SK-N-SH treated with all-trans-retinoic acid at 6 μM for 48 hours (cell line): ENCODE results near the gene P4HTM.

Experiments used
- ATAC-seq: fragments of 200-7000 bp; cut with Tn5 transposase; 3 replicates; pipeline ENCODE4 v1.9.1; 2020; ENCODE audit warnings: mild to moderate bottlenecking, moderate library complexity
- BACH2 ChIP-seq: fragments of 250-450 bp; sonication (Bioruptor Pico); IDR thresholded peaks from 2 replicates; pipeline ENCODE4 v1.9.0; 2021; ENCODE audit warnings: mild to moderate bottlenecking, borderline replicate concordance
- CSDC2 ChIP-seq: fragments of 250-450 bp; sonication (Bioruptor Pico); IDR thresholded peaks from 2 replicates; pipeline ENCODE4 v1.5.0; 2020; ENCODE audit warnings: mild to moderate bottlenecking, moderate library complexity
- ESRRG ChIP-seq: fragments of 250-450 bp; sonication (Bioruptor Pico); IDR thresholded peaks from 2 replicates; pipeline ENCODE4 v1.6.1; 2021; ENCODE audit warnings: mild to moderate bottlenecking
- GLIS3 ChIP-seq: fragments of 250-450 bp; sonication (Bioruptor Pico); IDR thresholded peaks from 2 replicates; pipeline ENCODE4 v1.5.0; 2020; ENCODE audit warnings: mild to moderate bottlenecking, moderate library complexity
- ISL1 ChIP-seq: fragments of 250-450 bp; sonication (Bioruptor Pico); IDR thresholded peaks from 2 replicates; pipeline ENCODE4 v2.1.2; 2022; ENCODE audit warnings: mild to moderate bottlenecking, moderate library complexity
- OSR1 ChIP-seq: fragments of 250-450 bp; sonication (Bioruptor Pico); IDR thresholded peaks from 2 replicates; pipeline ENCODE4 v1.8.0; 2022; ENCODE audit warnings: moderate library complexity, mild to moderate bottlenecking, inconsistent platforms
- PPARA ChIP-seq: fragments of 250-450 bp; sonication (Bioruptor Pico); IDR thresholded peaks from 2 replicates; pipeline ENCODE4 v1.5.0; 2020; ENCODE audit warnings: mild to moderate bottlenecking, borderline replicate concordance
- RARB ChIP-seq: fragments of 250-450 bp; sonication (Bioruptor Pico); IDR thresholded peaks from 2 replicates; pipeline ENCODE4 v1.8.0; 2021; ENCODE audit warnings: mild to moderate bottlenecking, moderate library complexity
- TCF4 ChIP-seq: fragments of 250-450 bp; sonication (Bioruptor Pico); IDR thresholded peaks from 2 replicates; pipeline ENCODE4 v1.8.0; 2021; ENCODE audit warnings: mild to moderate bottlenecking, moderate library complexity, borderline replicate concordance
- TOX ChIP-seq: fragments of 250-450 bp; sonication (Bioruptor Pico); IDR thresholded peaks from 2 replicates; pipeline ENCODE4 v1.8.0; 2021; ENCODE audit warnings: mild to moderate bottlenecking, moderate library complexity, borderline replicate concordance
- ZC3H10 ChIP-seq: fragments of 250-450 bp; sonication (Bioruptor Pico); IDR thresholded peaks from 2 replicates; pipeline ENCODE4 v1.5.1; 2021; ENCODE audit warnings: mild to moderate bottlenecking, moderate library complexity
- ZFP3 ChIP-seq: fragments of 250-450 bp; sonication (Bioruptor Pico); IDR thresholded peaks from 2 replicates; pipeline ENCODE4 v1.5.0; 2020; ENCODE audit warnings: mild to moderate bottlenecking, moderate library complexity
- ZFP30 ChIP-seq: fragments of 450-650 bp; formaldehyde crosslinking; IDR thresholded peaks from 2 replicates; pipeline ENCODE4 v1.5.0; 2022; ENCODE audit warnings: mild to moderate bottlenecking, moderate library complexity
- ZNF70 ChIP-seq: fragments of 450-650 bp; formaldehyde crosslinking; IDR thresholded peaks from 2 replicates; pipeline ENCODE4 v1.5.0; 2020; ENCODE audit warnings: mild to moderate bottlenecking, moderate library complexity
- ZNF8 ChIP-seq: fragments of 450-650 bp; formaldehyde crosslinking; IDR thresholded peaks from 2 replicates; pipeline ENCODE4 v1.5.0; 2020; ENCODE audit warnings: mild to moderate bottlenecking, moderate library complexity
- TF ChIP-seq, protein P1 (sequence below): fragments of 250-450 bp; sonication (Bioruptor Pico); IDR thresholded peaks from 2 replicates; pipeline ENCODE4 v1.8.0; 2021; ENCODE audit warnings: low read depth, mild to moderate bottlenecking, moderate library complexity, borderline replicate concordance
- TF ChIP-seq, protein P2 (sequence below): fragments of 250-450 bp; sonication (Bioruptor Pico); IDR thresholded peaks from 2 replicates; pipeline ENCODE4 v1.5.0; 2020; ENCODE audit warnings: mild to moderate bottlenecking, moderate library complexity
- TF ChIP-seq, protein P3 (sequence below): fragments of 250-450 bp; sonication (Bioruptor Pico); IDR thresholded peaks from 2 replicates; pipeline ENCODE4 v1.8.0; 2020; ENCODE audit warnings: mild to moderate bottlenecking, moderate library complexity, borderline replicate concordance
- TF ChIP-seq, protein P4 (sequence below): fragments of 250-450 bp; sonication (Bioruptor Pico); IDR thresholded peaks from 2 replicates; pipeline ENCODE4 v1.5.1; 2021; ENCODE audit warnings: mild to moderate bottlenecking, moderate library complexity
- TF ChIP-seq, protein P5 (sequence below): fragments of 250-450 bp; sonication (Bioruptor Pico); IDR thresholded peaks from 2 replicates; pipeline ENCODE4 v1.5.1; 2020; ENCODE audit warnings: low read depth, mild to moderate bottlenecking, moderate library complexity

Gene P4HTM

DNA sequence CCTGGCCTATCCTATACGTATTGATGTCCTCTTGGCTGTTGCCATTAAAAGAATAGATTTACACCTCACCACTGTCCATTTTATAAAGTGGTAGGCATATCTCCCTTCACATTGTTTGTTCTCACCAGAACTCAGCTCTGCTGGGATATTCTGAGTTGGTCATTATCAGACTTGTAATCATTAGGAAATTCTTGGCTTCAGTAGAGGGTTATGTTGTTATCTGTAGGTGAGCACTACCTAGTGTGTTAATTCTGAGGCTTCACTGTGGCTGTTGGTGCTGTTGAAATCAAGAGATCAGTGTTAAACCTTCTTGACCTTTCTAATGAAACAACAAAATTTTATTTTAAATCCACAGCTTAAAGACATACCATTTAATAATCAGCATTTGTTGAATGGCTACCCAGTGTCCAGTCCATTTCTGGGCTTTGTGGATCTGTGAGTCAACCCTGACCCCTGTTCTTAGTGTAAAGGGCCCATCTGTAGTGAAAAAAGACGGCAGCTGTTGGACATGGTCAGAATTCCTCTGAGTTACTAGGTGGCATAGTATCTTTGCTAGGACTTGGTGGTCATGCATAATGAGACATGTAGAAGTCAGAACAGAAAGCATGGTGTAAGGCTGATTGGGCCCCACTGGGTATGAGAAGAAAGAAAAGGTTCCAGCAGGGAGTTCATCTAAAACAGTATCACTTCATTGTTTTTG, 32.9 kb upstream of the P4HTM start:
- TF ChIP-seq, protein P1, sequence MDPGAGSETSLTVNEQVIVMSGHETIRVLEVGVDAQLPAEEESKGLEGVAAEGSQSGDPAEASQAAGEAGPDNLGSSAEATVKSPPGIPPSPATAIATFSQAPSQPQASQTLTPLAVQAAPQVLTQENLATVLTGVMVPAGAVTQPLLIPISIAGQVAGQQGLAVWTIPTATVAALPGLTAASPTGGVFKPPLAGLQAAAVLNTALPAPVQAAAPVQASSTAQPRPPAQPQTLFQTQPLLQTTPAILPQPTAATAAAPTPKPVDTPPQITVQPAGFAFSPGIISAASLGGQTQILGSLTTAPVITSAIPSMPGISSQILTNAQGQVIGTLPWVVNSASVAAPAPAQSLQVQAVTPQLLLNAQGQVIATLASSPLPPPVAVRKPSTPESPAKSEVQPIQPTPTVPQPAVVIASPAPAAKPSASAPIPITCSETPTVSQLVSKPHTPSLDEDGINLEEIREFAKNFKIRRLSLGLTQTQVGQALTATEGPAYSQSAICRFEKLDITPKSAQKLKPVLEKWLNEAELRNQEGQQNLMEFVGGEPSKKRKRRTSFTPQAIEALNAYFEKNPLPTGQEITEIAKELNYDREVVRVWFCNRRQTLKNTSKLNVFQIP = no peak
- no peak for TF ChIP-seq ESRRG
- TF ChIP-seq BACH2 (CRISPR knock-in tag) = no peak
- no peak for TF ChIP-seq OSR1 (CRISPR knock-in tag)
- no peak for TF ChIP-seq RARB (CRISPR knock-in tag)
- TF ChIP-seq, protein P2, sequence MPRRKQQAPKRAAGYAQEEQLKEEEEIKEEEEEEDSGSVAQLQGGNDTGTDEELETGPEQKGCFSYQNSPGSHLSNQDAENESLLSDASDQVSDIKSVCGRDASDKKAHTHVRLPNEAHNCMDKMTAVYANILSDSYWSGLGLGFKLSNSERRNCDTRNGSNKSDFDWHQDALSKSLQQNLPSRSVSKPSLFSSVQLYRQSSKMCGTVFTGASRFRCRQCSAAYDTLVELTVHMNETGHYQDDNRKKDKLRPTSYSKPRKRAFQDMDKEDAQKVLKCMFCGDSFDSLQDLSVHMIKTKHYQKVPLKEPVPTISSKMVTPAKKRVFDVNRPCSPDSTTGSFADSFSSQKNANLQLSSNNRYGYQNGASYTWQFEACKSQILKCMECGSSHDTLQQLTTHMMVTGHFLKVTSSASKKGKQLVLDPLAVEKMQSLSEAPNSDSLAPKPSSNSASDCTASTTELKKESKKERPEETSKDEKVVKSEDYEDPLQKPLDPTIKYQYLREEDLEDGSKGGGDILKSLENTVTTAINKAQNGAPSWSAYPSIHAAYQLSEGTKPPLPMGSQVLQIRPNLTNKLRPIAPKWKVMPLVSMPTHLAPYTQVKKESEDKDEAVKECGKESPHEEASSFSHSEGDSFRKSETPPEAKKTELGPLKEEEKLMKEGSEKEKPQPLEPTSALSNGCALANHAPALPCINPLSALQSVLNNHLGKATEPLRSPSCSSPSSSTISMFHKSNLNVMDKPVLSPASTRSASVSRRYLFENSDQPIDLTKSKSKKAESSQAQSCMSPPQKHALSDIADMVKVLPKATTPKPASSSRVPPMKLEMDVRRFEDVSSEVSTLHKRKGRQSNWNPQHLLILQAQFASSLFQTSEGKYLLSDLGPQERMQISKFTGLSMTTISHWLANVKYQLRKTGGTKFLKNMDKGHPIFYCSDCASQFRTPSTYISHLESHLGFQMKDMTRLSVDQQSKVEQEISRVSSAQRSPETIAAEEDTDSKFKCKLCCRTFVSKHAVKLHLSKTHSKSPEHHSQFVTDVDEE (CRISPR knock-in tag) = no peak
- TF ChIP-seq, protein P3, sequence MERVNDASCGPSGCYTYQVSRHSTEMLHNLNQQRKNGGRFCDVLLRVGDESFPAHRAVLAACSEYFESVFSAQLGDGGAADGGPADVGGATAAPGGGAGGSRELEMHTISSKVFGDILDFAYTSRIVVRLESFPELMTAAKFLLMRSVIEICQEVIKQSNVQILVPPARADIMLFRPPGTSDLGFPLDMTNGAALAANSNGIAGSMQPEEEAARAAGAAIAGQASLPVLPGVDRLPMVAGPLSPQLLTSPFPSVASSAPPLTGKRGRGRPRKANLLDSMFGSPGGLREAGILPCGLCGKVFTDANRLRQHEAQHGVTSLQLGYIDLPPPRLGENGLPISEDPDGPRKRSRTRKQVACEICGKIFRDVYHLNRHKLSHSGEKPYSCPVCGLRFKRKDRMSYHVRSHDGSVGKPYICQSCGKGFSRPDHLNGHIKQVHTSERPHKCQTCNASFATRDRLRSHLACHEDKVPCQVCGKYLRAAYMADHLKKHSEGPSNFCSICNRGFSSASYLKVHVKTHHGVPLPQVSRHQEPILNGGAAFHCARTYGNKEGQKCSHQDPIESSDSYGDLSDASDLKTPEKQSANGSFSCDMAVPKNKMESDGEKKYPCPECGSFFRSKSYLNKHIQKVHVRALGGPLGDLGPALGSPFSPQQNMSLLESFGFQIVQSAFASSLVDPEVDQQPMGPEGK (CRISPR knock-in tag) = no peak
- TF ChIP-seq ISL1 (CRISPR knock-in tag) = no peak
- TF ChIP-seq, protein P4, sequence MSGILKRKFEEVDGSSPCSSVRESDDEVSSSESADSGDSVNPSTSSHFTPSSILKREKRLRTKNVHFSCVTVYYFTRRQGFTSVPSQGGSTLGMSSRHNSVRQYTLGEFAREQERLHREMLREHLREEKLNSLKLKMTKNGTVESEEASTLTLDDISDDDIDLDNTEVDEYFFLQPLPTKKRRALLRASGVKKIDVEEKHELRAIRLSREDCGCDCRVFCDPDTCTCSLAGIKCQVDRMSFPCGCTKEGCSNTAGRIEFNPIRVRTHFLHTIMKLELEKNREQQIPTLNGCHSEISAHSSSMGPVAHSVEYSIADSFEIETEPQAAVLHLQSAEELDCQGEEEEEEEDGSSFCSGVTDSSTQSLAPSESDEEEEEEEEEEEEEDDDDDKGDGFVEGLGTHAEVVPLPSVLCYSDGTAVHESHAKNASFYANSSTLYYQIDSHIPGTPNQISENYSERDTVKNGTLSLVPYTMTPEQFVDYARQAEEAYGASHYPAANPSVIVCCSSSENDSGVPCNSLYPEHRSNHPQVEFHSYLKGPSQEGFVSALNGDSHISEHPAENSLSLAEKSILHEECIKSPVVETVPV = no peak
- ATAC-seq = no peak

DNA sequence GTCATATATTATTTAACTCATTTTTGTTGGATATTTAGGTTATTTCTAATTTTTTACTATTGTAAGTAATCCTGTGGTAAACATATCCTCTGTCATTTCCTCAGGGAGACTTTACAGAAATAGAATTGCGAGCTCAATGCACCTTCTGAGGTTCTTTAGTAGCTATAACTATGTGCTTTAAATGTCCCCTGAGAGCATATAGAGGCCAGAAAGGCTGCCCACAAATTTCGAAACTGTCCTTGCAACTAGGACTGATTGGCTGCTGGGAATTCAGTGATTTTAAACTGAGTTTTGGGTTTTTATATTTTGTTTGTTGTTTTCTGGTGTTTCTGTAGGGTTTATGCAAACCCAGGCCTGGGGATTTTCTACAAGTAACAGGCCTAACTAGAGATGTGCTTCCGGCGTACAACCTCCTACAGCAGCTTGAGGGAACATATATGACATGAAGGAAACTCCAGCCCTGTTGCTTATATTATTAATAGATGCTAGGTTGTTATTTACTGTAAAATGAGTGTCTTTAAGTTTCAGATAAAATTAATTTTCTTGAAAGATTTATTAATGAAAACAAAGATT, 29.1 kb upstream of the P4HTM start:
- ATAC-seq = no peak
- TF ChIP-seq ZFP30 (CRISPR knock-in tag) (no peak), TOX (CRISPR knock-in tag) (no peak), TCF4 (CRISPR knock-in tag) (no peak), ZC3H10 (CRISPR knock-in tag) (no peak), ZNF8 (no peak), PPARA (no peak), ZFP3 (CRISPR knock-in tag) (no peak), ZNF70 (CRISPR knock-in tag) (no peak), BACH2 (CRISPR knock-in tag) (no peak), OSR1 (CRISPR knock-in tag) (no peak), RARB (CRISPR knock-in tag) (no peak), CSDC2 (CRISPR knock-in tag) (no peak), GLIS3 (CRISPR knock-in tag) (no peak)
- TF ChIP-seq, protein P5, sequence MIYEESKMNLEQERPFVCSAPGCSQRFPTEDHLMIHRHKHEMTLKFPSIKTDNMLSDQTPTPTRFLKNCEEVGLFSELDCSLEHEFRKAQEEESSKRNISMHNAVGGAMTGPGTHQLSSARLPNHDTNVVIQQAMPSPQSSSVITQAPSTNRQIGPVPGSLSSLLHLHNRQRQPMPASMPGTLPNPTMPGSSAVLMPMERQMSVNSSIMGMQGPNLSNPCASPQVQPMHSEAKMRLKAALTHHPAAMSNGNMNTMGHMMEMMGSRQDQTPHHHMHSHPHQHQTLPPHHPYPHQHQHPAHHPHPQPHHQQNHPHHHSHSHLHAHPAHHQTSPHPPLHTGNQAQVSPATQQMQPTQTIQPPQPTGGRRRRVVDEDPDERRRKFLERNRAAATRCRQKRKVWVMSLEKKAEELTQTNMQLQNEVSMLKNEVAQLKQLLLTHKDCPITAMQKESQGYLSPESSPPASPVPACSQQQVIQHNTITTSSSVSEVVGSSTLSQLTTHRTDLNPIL = no peak
- TF ChIP-seq, protein P4 = no peak
- TF ChIP-seq, protein P3 (CRISPR knock-in tag) = no peak
- TF ChIP-seq, protein P1 = no peak
- TF ChIP-seq, protein P2 (CRISPR knock-in tag) = no peak
